Neural progenitor cell (in vitro differentiated cells): Measurements from ENCODE around the gene GRSF1. TPM values are rescaled to one million over a fixed set of nuclear protein-coding genes. Genes with fewer than 3 reads are reported as not detected.

ENCODE experiments used
- DNase-seq: peaks from one replicate; pipeline ENCODE4 v3.0.0-alpha.2; 2016; ENCODE audit warnings: low spot score
- H2AFZ ChIP-seq: fragments of 200-600 bp; sonication (generic); replicated peaks from 2 replicates; pipeline ENCODE4 v1.6.1; 2016; ENCODE audit warnings: antibody characterized with exemption
- H3F3A ChIP-seq: fragments of 200-600 bp; sonication (generic); 2 replicates; pipeline ENCODE4 v1.6.1; 2016; ENCODE audit warnings: antibody characterized with exemption, low read depth
- H3K27ac ChIP-seq: fragments of 200-600 bp; sonication (generic); 2 replicates; pipeline ENCODE4 v1.5.1; 2016; ENCODE audit warnings: mild to moderate bottlenecking
- H3K27me3 ChIP-seq: fragments of 200-600 bp; sonication (generic); 2 replicates; pipeline ENCODE4 v1.6.1; 2016; ENCODE audit warnings: mild to moderate bottlenecking, moderate library complexity
- H3K36me3 ChIP-seq: fragments of 200-600 bp; sonication (generic); 2 replicates; pipeline ENCODE4 v1.5.1; 2016
- H3K4me1 ChIP-seq: fragments of 200-600 bp; sonication (generic); 2 replicates; pipeline ENCODE4 v1.6.1; 2016; ENCODE audit warnings: mixed run types
- H3K4me2 ChIP-seq: fragments of 200-600 bp; sonication (generic); 2 replicates; pipeline ENCODE4 v1.6.1; 2016
- H3K4me3 ChIP-seq: fragments of 200-600 bp; sonication (generic); 2 replicates; pipeline ENCODE4 v1.5.1; 2016
- H3K79me2 ChIP-seq: fragments of 200-600 bp; sonication (generic); 2 replicates; pipeline ENCODE4 v1.6.1; 2016; ENCODE audit warnings: low read depth
- H3K9ac ChIP-seq: fragments of 200-600 bp; sonication (generic); 2 replicates; pipeline ENCODE4 v1.6.1; 2016
- H3K9me3 ChIP-seq: fragments of 200-600 bp; sonication (generic); 2 replicates; pipeline ENCODE4 v1.5.1; 2016; ENCODE audit warnings: low read depth
- H4K20me1 ChIP-seq: fragments of 200-600 bp; sonication (generic); 2 replicates; pipeline ENCODE4 v1.6.1; 2016; ENCODE audit warnings: low read depth
- H3K27ac Mint-ChIP-seq: 3 replicates; pipeline ENCODE4 v1.8.0; 2021; ENCODE audit warnings: mixed read lengths
- H3K27me3 Mint-ChIP-seq: 2 replicates; pipeline ENCODE4 v1.8.0; 2022; ENCODE audit warnings: low read depth, mild to moderate bottlenecking, inconsistent platforms, moderate library complexity, mixed read lengths; ENCODE audit not compliant: insufficient read depth
- H3K36me3 Mint-ChIP-seq: 3 replicates; pipeline ENCODE4 v1.8.0; 2021; ENCODE audit warnings: mixed read lengths
- H3K4me1 Mint-ChIP-seq: 3 replicates; pipeline ENCODE4 v1.8.0; 2021; ENCODE audit warnings: mixed read lengths
- H3K4me3 Mint-ChIP-seq: 3 replicates; pipeline ENCODE4 v1.8.0; 2021; ENCODE audit warnings: mild to moderate bottlenecking, moderate library complexity, mixed read lengths
- H3K9me3 Mint-ChIP-seq: 3 replicates; pipeline ENCODE4 v1.8.0; 2020; ENCODE audit warnings: mixed read lengths
- EZH2 ChIP-seq: fragments of 200-600 bp; sonication (generic); IDR thresholded peaks from 2 replicates; pipeline ENCODE4 v1.6.1; 2017; ENCODE audit warnings: antibody characterized with exemption, mild to moderate bottlenecking, moderate library complexity
- EZH2phosphoT487 ChIP-seq: fragments of 200-600 bp; sonication (generic); IDR thresholded peaks from 2 replicates; pipeline ENCODE4 v1.6.1; 2017; ENCODE audit warnings: antibody characterized with exemption
- total RNA-seq: library from RNA; depleted of rRNA; stranded (reverse); fragments of >200 nt; gene quantifications from 2 replicates; pipeline ENCODE4 v1.2.3, GENCODE V29; 2015; ENCODE audit warnings: low replicate concordance
- TF ChIP-seq, protein P1 (sequence below): fragments of 200-600 bp; sonication (generic); IDR thresholded peaks from 2 replicates; pipeline ENCODE4 v1.5.1; 2017; ENCODE audit warnings: antibody characterized with exemption, mild to moderate bottlenecking

The GRSF1 gene
- total RNA-seq, 1 donor from 2014 or later, result 136 TPM

- no peaks in the 10 kb centered on the region for H4K20me1 ChIP-seq
- DNase-seq, result no peak
- H3F3A ChIP-seq, result no peaks in the 10 kb centered on the region
- no peak overlapping the region for H3K27ac ChIP-seq
- H3K4me3 ChIP-seq, result no peak overlapping the region
- no peaks in the 10 kb centered on the region for H3K4me1 Mint-ChIP-seq
- no peaks in the 10 kb centered on the region for H3K4me1 ChIP-seq
- no peak overlapping the region for H2AFZ ChIP-seq
- no peak overlapping the region for H3K4me3 Mint-ChIP-seq
- TF ChIP-seq EZH2 (no peak), EZH2phosphoT487 (no peak)
- TF ChIP-seq, protein P1, sequence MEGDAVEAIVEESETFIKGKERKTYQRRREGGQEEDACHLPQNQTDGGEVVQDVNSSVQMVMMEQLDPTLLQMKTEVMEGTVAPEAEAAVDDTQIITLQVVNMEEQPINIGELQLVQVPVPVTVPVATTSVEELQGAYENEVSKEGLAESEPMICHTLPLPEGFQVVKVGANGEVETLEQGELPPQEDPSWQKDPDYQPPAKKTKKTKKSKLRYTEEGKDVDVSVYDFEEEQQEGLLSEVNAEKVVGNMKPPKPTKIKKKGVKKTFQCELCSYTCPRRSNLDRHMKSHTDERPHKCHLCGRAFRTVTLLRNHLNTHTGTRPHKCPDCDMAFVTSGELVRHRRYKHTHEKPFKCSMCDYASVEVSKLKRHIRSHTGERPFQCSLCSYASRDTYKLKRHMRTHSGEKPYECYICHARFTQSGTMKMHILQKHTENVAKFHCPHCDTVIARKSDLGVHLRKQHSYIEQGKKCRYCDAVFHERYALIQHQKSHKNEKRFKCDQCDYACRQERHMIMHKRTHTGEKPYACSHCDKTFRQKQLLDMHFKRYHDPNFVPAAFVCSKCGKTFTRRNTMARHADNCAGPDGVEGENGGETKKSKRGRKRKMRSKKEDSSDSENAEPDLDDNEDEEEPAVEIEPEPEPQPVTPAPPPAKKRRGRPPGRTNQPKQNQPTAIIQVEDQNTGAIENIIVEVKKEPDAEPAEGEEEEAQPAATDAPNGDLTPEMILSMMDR, result no peak
- no peak overlapping the region for H3K27ac Mint-ChIP-seq
- H3K9me3 ChIP-seq, result no peaks in the 10 kb centered on the region
- H3K36me3 Mint-ChIP-seq, result peaks cover 22% of the 10 kb centered on the region
- no peaks in the 10 kb centered on the region for H3K27me3 Mint-ChIP-seq
- H3K9ac ChIP-seq, result no peak overlapping the region
- H3K79me2 ChIP-seq, result no peaks in the 10 kb centered on the region
- peaks cover 2% of the 10 kb centered on the region for H3K9me3 Mint-ChIP-seq
- no peaks in the 10 kb centered on the region for H3K27me3 ChIP-seq
- no peak overlapping the region for H3K4me2 ChIP-seq
- no peaks in the 10 kb centered on the region for H3K36me3 ChIP-seq
These were observed 31.5 kb downstream of the GRSF1 start for GRCh38 chr4:70808151-70808550.

GRCh38 chr4:70802928-70803580 is 36.6 kb downstream of the GRSF1 start:
- no peak overlapping the region for H3K27ac Mint-ChIP-seq
- H2AFZ ChIP-seq, result no peak overlapping the region
- no peak overlapping the region for H3K4me3 Mint-ChIP-seq
- H3K9me3 Mint-ChIP-seq, result no peaks in the 10 kb centered on the region
- no peaks in the 10 kb centered on the region for H3K9me3 ChIP-seq
- no peak overlapping the region for H3K4me2 ChIP-seq
- no peaks in the 10 kb centered on the region for H3F3A ChIP-seq
- DNase-seq, result no peak
- no peaks in the 10 kb centered on the region for H3K36me3 ChIP-seq
- H3K4me1 ChIP-seq, result no peaks in the 10 kb centered on the region
- H3K27ac ChIP-seq, result no peak overlapping the region
- H3K9ac ChIP-seq, result no peak overlapping the region
- H4K20me1 ChIP-seq, result no peaks in the 10 kb centered on the region
- peaks cover 21% of the 10 kb centered on the region for H3K36me3 Mint-ChIP-seq
- H3K27me3 Mint-ChIP-seq, result peaks cover 1% of the 10 kb centered on the region
- H3K4me3 ChIP-seq, result no peak overlapping the region
- H3K27me3 ChIP-seq, result no peaks in the 10 kb centered on the region
- no peaks in the 10 kb centered on the region for H3K4me1 Mint-ChIP-seq
- no peaks in the 10 kb centered on the region for H3K79me2 ChIP-seq
- TF ChIP-seq EZH2 (no peak), EZH2phosphoT487 (no peak)
- TF ChIP-seq, protein P1, result no peak

- no peaks in the 10 kb centered on the region for H3K27me3 ChIP-seq
- Mint-ChIP-seq H3K36me3 (peaks cover 22% of the 10 kb centered on the region), H3K4me3 (no peak overlapping the region), H3K27ac (no peak overlapping the region), H3K9me3 (no peaks in the 10 kb centered on the region), H3K27me3 (peaks cover 2% of the 10 kb centered on the region), H3K4me1 (no peaks in the 10 kb centered on the region)
- H3K9ac ChIP-seq, result no peak overlapping the region
- H3F3A ChIP-seq, result no peaks in the 10 kb centered on the region
- TF ChIP-seq EZH2phosphoT487, result no peak
- TF ChIP-seq, protein P1, result no peak
- TF ChIP-seq EZH2, result no peak
- H3K9me3 ChIP-seq, result no peaks in the 10 kb centered on the region
- no peak overlapping the region for H2AFZ ChIP-seq
- no peak overlapping the region for H3K4me3 ChIP-seq
- H3K4me1 ChIP-seq, result no peaks in the 10 kb centered on the region
- DNase-seq, result no peak
- H4K20me1 ChIP-seq, result no peaks in the 10 kb centered on the region
- no peak overlapping the region for H3K4me2 ChIP-seq
- H3K79me2 ChIP-seq, result no peaks in the 10 kb centered on the region
- H3K36me3 ChIP-seq, result peaks cover 3% of the 10 kb centered on the region
- no peak overlapping the region for H3K27ac ChIP-seq
These were observed 38.4 kb downstream of the GRSF1 start for GRCh38 chr4:70801265-70801809.
